Measurements from ENCODE around the gene HSPB8. TPM values are rescaled to one million over a fixed set of nuclear protein-coding genes. Genes with fewer than 3 reads are reported as not detected.

HSPB8 gene
- total and polyA plus RNA-seq, 8 donors: 13.6 to 68.6 (median 16.7) TPM

GRCh38 chr12:119231774-119232173 is 53.0 kb downstream of the HSPB8 start:
- Histone ChIP-seq H3K27me3 (no peaks in the 10 kb centered on the region), H3K4me1 (no peaks in the 10 kb centered on the region), H3K4me3 (no peak overlapping the region), H3K36me3 (no peaks in the 10 kb centered on the region), H3K9me3 (no peaks in the 10 kb centered on the region), H3K27ac (no peak overlapping the region)
- intact Hi-C loops (cut with DNase I): no loop called here
- DNase-seq: no peak
- TF ChIP-seq, protein P1, sequence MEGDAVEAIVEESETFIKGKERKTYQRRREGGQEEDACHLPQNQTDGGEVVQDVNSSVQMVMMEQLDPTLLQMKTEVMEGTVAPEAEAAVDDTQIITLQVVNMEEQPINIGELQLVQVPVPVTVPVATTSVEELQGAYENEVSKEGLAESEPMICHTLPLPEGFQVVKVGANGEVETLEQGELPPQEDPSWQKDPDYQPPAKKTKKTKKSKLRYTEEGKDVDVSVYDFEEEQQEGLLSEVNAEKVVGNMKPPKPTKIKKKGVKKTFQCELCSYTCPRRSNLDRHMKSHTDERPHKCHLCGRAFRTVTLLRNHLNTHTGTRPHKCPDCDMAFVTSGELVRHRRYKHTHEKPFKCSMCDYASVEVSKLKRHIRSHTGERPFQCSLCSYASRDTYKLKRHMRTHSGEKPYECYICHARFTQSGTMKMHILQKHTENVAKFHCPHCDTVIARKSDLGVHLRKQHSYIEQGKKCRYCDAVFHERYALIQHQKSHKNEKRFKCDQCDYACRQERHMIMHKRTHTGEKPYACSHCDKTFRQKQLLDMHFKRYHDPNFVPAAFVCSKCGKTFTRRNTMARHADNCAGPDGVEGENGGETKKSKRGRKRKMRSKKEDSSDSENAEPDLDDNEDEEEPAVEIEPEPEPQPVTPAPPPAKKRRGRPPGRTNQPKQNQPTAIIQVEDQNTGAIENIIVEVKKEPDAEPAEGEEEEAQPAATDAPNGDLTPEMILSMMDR (IDR thresholded peaks at IDR 0.05): no peak
- ATAC-seq: no peak

- Histone ChIP-seq H3K27me3 (no peaks in the 10 kb centered on the region), H3K36me3 (no peaks in the 10 kb centered on the region), H3K27ac (no peak overlapping the region), H3K9me3 (no peaks in the 10 kb centered on the region), H3K4me3 (no peak overlapping the region), H3K4me1 (no peaks in the 10 kb centered on the region)
- intact Hi-C loops (cut with DNase I): no loop called here
- TF ChIP-seq, protein P1 (IDR thresholded peaks at IDR 0.05): no peak
- no peak for DNase-seq
- no peak for ATAC-seq
Observed at GRCh38 chr12:119235197-119235751, 56.5 kb downstream of the HSPB8 start.

DNA sequence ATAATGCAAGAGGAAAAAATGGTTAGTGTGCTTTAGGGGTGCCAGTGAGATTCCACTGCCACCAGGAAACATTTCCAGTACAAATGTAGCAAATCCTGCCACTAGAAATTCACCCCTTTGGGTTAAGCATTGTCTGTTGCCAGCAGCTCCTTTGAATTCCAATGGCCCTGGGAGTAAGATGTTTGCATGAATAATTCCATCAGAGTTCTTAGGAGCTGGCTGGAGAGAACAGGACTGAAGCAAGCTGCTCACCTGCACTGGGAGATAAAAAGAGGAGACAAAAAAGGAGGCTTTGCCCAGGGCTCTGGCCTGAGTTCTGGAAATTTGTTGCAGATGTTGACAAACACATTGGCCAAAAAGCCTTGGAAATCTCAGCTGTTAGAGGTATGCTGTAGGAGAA is 57.6 kb downstream of the HSPB8 start:
- no peak overlapping the region for H3K27ac ChIP-seq
- no peak for ATAC-seq
- no peaks in the 10 kb centered on the region for H3K27me3 ChIP-seq
- TF ChIP-seq, protein P1 (IDR thresholded peaks at IDR 0.05): no peak
- no peaks in the 10 kb centered on the region for H3K36me3 ChIP-seq
- intact Hi-C loops (cut with DNase I): no loop called here
- H3K4me3 ChIP-seq: no peak overlapping the region
- DNase-seq: no peak
- H3K4me1 ChIP-seq: no peaks in the 10 kb centered on the region
- H3K9me3 ChIP-seq: no peaks in the 10 kb centered on the region

- no peak for DNase-seq
- intact Hi-C loops (cut with DNase I): no loop called here
- Histone ChIP-seq H3K9me3 (no peaks in the 10 kb centered on the region), H3K27ac (no peak overlapping the region), H3K4me3 (no peak overlapping the region), H3K36me3 (no peaks in the 10 kb centered on the region), H3K4me1 (no peaks in the 10 kb centered on the region), H3K27me3 (no peaks in the 10 kb centered on the region)
- ATAC-seq: no peak
- TF ChIP-seq, protein P1 (IDR thresholded peaks at IDR 0.05): no peak
Observed at GRCh38 chr12:119239040-119239439, 60.3 kb downstream of the HSPB8 start.

DNA sequence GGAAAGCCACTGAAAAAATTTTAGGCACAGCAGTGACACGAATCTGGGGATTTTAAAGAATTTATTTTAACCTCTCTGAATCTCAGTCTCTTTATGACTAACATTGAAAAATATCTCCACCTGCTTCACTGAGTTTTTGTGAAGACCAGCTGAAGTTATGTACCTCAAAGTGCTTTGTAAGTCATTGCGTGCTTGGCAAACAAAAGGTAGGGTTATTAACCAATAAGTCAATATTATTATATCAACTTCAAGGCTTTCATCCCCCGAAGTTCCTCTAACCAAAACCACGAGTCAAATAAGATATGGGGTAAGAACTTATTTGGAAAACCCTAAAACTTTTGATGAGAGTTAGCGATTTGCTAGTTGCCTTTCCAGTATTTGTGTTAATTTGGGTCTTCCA is 62.3 kb downstream of the HSPB8 start:
- H3K27me3 ChIP-seq: no peaks in the 10 kb centered on the region
- DNase-seq (no peak), ATAC-seq (peak; percentile 72)
- H3K36me3 ChIP-seq: no peaks in the 10 kb centered on the region
- intact Hi-C loops (cut with DNase I): no loop called here
- H3K4me1 ChIP-seq: no peaks in the 10 kb centered on the region
- H3K27ac ChIP-seq: peak overlapping the region in 1 of 2 donors; percentile 30
- no peak overlapping the region for H3K4me3 ChIP-seq
- TF ChIP-seq, protein P1 (IDR thresholded peaks at IDR 0.05): no peak
- no peaks in the 10 kb centered on the region for H3K9me3 ChIP-seq
